ENCODE measurements around the gene DIS3L2. TPM values are rescaled to one million over a fixed set of nuclear protein-coding genes. Genes with fewer than 3 reads are reported as not detected.

DIS3L2 gene
- total RNA-seq, 6 experiments from 2014 or later, result 18.2 to 23.6 (median 21.6) TPM

GRCh38 chr2:232038251-232038880 lies 76.9 kb downstream of the DIS3L2 start:
- H3K9me3 Mint-ChIP-seq, result no peaks in the 10 kb centered on the region; the same call in none of the 2 replicates
- no peak overlapping the region for H3K4me3 Mint-ChIP-seq
- peaks cover 43% of the 10 kb centered on the region for H3K36me3 Mint-ChIP-seq (ENCODE audit: low read depth)
- no peak for TF ChIP-seq CTCF (IDR thresholded peaks at IDR 0.05)
- no peak overlapping the region for H3K27ac Mint-ChIP-seq
- peaks cover 13% of the 10 kb centered on the region for H3K4me1 Mint-ChIP-seq (ENCODE audit: low read depth)
- DNase-seq, result no peak
- no peaks in the 10 kb centered on the region; the same call in 1 of the 2 replicates for H3K27me3 Mint-ChIP-seq (ENCODE audit: insufficient read depth)

GRCh38 chr2:232038881-232039485 lies 77.5 kb downstream of the DIS3L2 start:
- TF ChIP-seq CTCF (IDR thresholded peaks at IDR 0.05), result no peak
- Mint-ChIP-seq H3K27me3 (ENCODE audit: insufficient read depth) (no peaks in the 10 kb centered on the region; the same call in 1 of the 2 replicates), H3K4me1 (ENCODE audit: low read depth) (peaks cover 15% of the 10 kb centered on the region), H3K9me3 (no peaks in the 10 kb centered on the region; the same call in none of the 2 replicates), H3K27ac (no peak overlapping the region), H3K36me3 (ENCODE audit: low read depth) (peaks cover 36% of the 10 kb centered on the region), H3K4me3 (no peak overlapping the region)
- DNase-seq, result no peak

- Mint-ChIP-seq H3K36me3 (ENCODE audit: low read depth) (peaks cover 9% of the 10 kb centered on the region), H3K9me3 (no peaks in the 10 kb centered on the region), H3K27ac (peak overlapping the region; percentile 27), H3K27me3 (ENCODE audit: insufficient read depth) (no peaks in the 10 kb centered on the region; the same call in 1 of the 2 replicates), H3K4me3 (no peak overlapping the region), H3K4me1 (ENCODE audit: low read depth) (peaks cover 15% of the 10 kb centered on the region)
- DNase-seq, result peak; percentile 60
- TF ChIP-seq CTCF (IDR thresholded peaks at IDR 0.05), result no peak
These were observed 81.5 kb downstream of the DIS3L2 start for GRCh38 chr2:232042911-232043574.

- peaks cover 5% of the 10 kb centered on the region for H3K36me3 Mint-ChIP-seq (ENCODE audit: low read depth)
- peaks cover 15% of the 10 kb centered on the region for H3K4me1 Mint-ChIP-seq (ENCODE audit: low read depth)
- H3K4me3 Mint-ChIP-seq, result no peak overlapping the region
- H3K27me3 Mint-ChIP-seq (ENCODE audit: insufficient read depth), result no peaks in the 10 kb centered on the region
- H3K27ac Mint-ChIP-seq, result no peak overlapping the region
- no peaks in the 10 kb centered on the region for H3K9me3 Mint-ChIP-seq
- DNase-seq, result no peak
- TF ChIP-seq CTCF (IDR thresholded peaks at IDR 0.05), result no peak
These were observed 82.5 kb downstream of the DIS3L2 start for GRCh38 chr2:232043966-232044365.

- H3K4me1 Mint-ChIP-seq (ENCODE audit: low read depth), result no peaks in the 10 kb centered on the region
- no peak for TF ChIP-seq CTCF (IDR thresholded peaks at IDR 0.05)
- H3K27me3 Mint-ChIP-seq (ENCODE audit: insufficient read depth), result no peaks in the 10 kb centered on the region
- peaks cover 5% of the 10 kb centered on the region; the same call in 1 of the 2 replicates for H3K36me3 Mint-ChIP-seq (ENCODE audit: low read depth)
- H3K4me3 Mint-ChIP-seq, result no peak overlapping the region
- no peak overlapping the region for H3K27ac Mint-ChIP-seq
- H3K9me3 Mint-ChIP-seq, result no peaks in the 10 kb centered on the region
- DNase-seq, result no peak
These were observed 87.8 kb downstream of the DIS3L2 start for GRCh38 chr2:232049350-232049749.
